HG03469 (cell line): Measurements from ENCODE around the gene TSPAN5.
A peak's percentile ranks its signal among the peaks of the same experiment; 100 is the strongest.
"Not testable (repeated sequence)": the region's sequence is repeated elsewhere in the genome, so short reads cannot be mapped to it uniquely, and the experiment has no call there.

ENCODE experiments used
- ATAC-seq: cut with Tn5 transposase; IDR thresholded peaks from one replicate; pipeline ENCODE4 v1.9.1; 2021; ENCODE audit warnings: mild to moderate bottlenecking, moderate library complexity, moderate number of reproducible peaks; ENCODE audit not compliant: unreplicated experiment

TSPAN5 gene

DNA sequence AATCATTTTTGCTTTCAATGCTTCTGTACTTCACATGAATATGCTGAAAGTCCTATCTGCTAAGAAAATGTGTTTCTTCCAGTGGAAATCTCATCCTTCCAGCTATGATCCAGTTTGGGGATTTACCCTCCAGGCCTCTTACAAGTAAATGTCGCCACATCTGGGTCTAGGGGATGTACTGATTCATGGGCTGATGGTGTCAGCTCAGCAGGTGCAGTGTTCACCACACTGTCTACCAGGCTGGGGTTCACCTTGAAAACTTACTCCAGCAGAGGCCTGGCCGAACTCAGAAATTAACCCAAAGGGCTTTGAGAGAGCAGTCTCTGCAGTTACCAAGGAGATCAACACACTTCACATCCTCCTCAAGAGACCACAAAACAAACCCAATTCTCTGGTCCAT lies 154.3 kb downstream of the TSPAN5 start:
- ATAC-seq, result no peak

GRCh38 chr4:98503676-98504075 lies 154.7 kb downstream of the TSPAN5 start:
- ATAC-seq, result no peak

DNA sequence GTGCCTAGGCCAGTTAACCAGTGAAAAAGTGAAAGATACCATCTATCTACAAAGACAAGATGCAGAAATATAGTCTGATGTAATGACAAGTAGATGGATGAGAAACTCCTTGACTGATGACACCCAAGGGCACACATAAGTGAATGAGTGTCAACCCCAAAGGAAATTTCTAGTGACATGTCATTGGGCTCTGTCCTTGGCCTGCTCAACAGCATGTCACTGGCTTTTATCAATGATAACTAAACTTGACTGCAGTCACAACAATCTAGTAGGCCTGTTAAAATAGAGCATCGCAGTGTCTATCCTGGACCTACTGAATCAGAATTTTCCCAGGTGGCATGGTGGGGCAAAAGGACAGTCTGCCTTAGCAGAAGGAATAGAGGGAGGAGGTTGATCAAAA lies 155.8 kb downstream of the TSPAN5 start:
- ATAC-seq, result no peak

- ATAC-seq, result no peak
These were observed 156.4 kb downstream of the TSPAN5 start for GRCh38 chr4:98502031-98502430.

- ATAC-seq, result no peak
These were observed 157.0 kb downstream of the TSPAN5 start for GRCh38 chr4:98501383-98501782.

DNA sequence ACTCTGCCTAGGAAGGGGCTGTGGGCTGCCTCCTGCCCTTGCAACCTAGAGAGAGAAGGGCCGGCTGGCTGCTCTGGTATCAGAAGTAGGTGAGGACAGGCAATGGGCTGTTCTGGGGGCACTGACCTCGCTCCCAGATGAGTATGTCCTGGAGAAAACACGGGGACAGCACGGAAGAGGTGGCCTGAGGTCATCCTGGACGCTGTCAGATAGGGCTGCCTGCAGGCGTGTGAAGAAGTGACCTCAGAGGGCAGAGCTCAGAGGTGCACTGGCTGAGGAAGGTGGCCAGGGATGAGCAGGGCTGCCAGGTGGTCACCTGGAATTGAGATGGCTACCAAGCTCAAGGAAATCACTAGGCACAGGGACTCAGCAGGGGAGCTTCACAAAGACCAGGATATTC lies 159.6 kb downstream of the TSPAN5 start:
- ATAC-seq, result no peak

DNA sequence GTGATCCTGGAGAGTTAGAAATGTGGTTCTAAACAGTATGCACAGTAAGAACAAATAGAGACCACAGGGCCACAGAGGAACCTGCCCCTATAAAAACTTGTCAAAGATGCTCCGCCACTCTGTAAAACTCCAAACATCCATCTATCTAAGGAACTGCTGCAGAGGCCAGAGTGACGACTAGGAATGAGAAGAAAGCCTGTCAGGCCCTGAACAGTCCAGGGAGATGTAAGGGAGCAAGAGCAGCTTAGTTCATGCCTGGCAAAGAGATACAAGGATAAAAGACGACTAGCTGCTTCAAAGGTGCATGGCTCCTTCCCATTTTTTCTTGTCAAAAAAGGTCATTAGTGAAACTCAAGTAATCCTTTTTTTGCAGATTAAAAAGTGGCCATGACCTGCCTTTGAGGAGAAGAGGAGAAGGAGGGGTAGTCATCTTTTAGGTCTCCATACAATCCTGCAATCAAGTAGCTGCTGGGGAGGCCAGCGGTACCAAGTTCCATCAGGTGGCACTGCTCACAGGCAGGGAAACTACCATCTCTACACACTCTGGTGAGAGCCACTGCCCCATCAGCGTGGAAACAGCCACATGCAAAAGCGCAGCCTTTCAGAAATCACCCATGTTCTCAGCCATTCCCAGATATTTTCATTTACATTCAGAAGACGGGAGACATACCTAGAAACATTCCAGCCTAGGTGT lies 162.1 kb downstream of the TSPAN5 start:
- ATAC-seq, result no peak

GRCh38 chr4:98493296-98493695 lies 165.1 kb downstream of the TSPAN5 start:
- peak; percentile 73 for ATAC-seq

GRCh38 chr4:98491899-98492559 lies 166.4 kb downstream of the TSPAN5 start:
- no peak for ATAC-seq

- no peak for ATAC-seq
These were observed 168.2 kb downstream of the TSPAN5 start for GRCh38 chr4:98490251-98490650.

GRCh38 chr4:98485816-98486345 lies 172.5 kb downstream of the TSPAN5 start:
- ATAC-seq, result no peak

- ATAC-seq, result no peak
These were observed 174.4 kb downstream of the TSPAN5 start for GRCh38 chr4:98484031-98484430.

GRCh38 chr4:98482847-98483806 lies 175.3 kb downstream of the TSPAN5 start:
- ATAC-seq, result peak; percentile 88

DNA sequence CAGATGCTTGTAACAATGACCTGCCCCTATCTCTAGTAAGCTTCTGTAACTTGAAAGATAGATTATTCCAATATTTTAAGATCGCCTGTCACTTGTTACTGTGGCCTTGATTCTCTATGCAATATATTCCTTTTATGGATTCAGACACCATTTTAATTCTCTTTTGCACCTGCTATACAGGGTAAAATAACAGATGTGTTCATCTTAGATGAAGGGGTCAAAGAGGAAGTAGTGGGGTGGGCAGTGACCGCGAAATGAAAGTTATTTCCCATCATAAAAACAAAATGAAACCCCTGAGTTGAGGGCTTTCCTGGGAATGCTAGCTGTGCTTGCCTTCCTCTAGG lies 175.9 kb downstream of the TSPAN5 start:
- ATAC-seq, result no peak

DNA sequence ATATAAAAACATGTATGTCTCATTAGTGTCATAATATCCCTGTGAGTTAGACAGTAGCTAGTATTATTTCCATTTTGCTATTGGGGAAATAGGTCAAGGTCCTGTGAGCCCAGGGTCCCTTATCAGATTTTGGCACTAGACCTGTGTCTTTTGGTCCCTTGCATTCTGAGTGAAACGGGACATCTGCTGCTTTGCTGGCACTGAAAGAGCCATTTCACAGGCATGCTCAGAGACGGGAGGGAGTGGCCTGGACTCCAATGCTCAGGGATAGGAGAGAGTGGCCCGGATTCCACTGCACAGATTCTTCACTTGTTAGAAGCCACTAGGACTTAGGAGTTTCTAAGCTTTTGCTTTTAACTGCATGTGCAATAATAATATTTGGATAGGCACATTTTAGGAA lies 177.2 kb downstream of the TSPAN5 start:
- ATAC-seq, result no peak

GRCh38 chr4:98480535-98480934 lies 177.9 kb downstream of the TSPAN5 start:
- no peak for ATAC-seq

- not testable (repeated sequence) for ATAC-seq
These were observed 178.8 kb downstream of the TSPAN5 start for GRCh38 chr4:98479590-98479989.

DNA sequence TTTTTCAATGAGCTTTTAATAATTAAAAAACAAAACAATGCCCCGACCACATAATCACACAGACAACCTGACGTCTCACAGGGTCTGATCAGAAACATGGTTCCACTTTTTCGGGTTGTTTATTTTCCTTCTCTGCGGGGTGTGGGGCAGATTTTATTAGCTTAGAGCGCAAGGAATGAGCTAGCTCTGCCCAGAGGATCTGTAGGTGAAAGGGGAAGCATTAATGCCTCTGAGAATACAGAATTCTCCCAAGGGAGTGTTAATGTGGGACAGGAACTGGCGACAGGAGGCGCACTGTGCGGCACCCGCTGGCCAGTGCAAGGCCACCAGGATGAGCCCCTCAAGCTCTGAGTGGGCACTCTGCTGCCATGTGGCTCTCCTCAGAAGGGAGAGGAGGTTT lies 181.5 kb downstream of the TSPAN5 start:
- ATAC-seq, result no peak

DNA sequence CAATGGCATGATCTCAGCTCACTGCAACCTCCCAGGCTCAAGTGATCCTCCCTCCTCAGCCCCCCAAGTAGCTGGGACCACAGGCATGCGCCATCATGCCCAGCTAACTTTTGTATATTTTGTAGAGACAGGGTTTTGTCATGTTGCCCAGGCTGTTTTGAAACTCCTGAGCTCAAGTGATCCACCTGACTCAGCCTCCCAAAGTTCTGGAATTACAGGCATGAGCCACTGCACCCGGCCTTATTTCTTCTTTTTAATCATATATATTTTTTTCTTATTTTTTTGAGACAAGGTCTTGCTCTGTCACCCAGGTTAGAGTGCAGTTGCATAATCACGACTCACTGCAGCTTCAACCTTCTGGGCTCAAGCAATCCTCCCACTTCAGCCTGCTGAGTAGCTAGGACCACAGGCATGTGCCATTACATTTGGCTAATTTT lies 184.0 kb downstream of the TSPAN5 start:
- ATAC-seq, result no peak

DNA sequence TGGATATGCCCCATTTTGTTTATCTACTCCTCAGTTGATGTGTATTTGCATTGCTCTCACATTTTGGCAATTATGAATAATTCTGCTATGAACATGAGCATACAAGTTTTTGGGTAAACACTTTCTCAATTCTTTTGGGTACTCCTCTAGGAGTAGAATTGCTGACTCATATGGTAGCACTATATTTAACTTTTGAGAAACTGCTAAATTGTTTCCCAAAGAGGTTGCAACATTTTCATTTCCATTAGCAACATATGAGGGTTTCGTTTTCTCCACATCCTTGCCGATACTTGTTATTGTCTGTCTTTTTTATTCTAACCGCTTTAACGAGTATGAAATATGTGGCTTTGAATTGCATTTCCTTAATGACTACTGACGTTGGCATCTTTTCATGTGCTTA lies 185.4 kb downstream of the TSPAN5 start:
- no peak for ATAC-seq

GRCh38 chr4:98470831-98471230 lies 187.6 kb downstream of the TSPAN5 start:
- ATAC-seq, result no peak
